GM18508 (cell line): Measurements from ENCODE around the gene UBASH3A.
"Not testable (repeated sequence)": the region's sequence is repeated elsewhere in the genome, so short reads cannot be mapped to it uniquely, and the experiment has no call there.

Experiments used
- ATAC-seq: cut with Tn5 transposase; IDR thresholded peaks from one replicate; pipeline ENCODE4 v1.9.1; 2021; ENCODE audit warnings: moderate number of reproducible peaks; ENCODE audit not compliant: insufficient read depth, unreplicated experiment

UBASH3A gene

GRCh38 chr21:42463861-42464515, 60.3 kb downstream of the UBASH3A start:
- no peak for ATAC-seq

- ATAC-seq = no peak
These were observed 61.5 kb downstream of the UBASH3A start for GRCh38 chr21:42465008-42465802.

- ATAC-seq = no peak
These were observed 62.1 kb downstream of the UBASH3A start for GRCh38 chr21:42465803-42466127.

GRCh38 chr21:42466700-42467099, 63.0 kb downstream of the UBASH3A start:
- ATAC-seq = no peak

- no peak for ATAC-seq
These were observed 63.7 kb downstream of the UBASH3A start for GRCh38 chr21:42467140-42467983.

GRCh38 chr21:42468491-42469131, 64.9 kb downstream of the UBASH3A start:
- ATAC-seq = no peak

GRCh38 chr21:42469272-42469671, 65.6 kb downstream of the UBASH3A start:
- peak; percentile 40 for ATAC-seq

GRCh38 chr21:42469726-42470125, 66.0 kb downstream of the UBASH3A start:
- ATAC-seq = not testable (repeated sequence)

GRCh38 chr21:42471206-42471605, 67.5 kb downstream of the UBASH3A start:
- no peak for ATAC-seq

- ATAC-seq = no peak
These were observed 68.1 kb downstream of the UBASH3A start for GRCh38 chr21:42471716-42472330.

GRCh38 chr21:42472521-42472920, 68.8 kb downstream of the UBASH3A start:
- no peak for ATAC-seq

GRCh38 chr21:42473498-42474042, 69.9 kb downstream of the UBASH3A start:
- no peak for ATAC-seq

GRCh38 chr21:42474043-42474831, 70.5 kb downstream of the UBASH3A start:
- ATAC-seq = no peak

GRCh38 chr21:42475036-42475435, 71.3 kb downstream of the UBASH3A start:
- no peak for ATAC-seq

- no peak for ATAC-seq
These were observed 72.1 kb downstream of the UBASH3A start for GRCh38 chr21:42475526-42476387.

GRCh38 chr21:42476388-42477331, 73.0 kb downstream of the UBASH3A start:
- no peak for ATAC-seq

GRCh38 chr21:42478504-42478903, 74.8 kb downstream of the UBASH3A start:
- ATAC-seq = no peak
